ENCODE results near the gene ABHD16A.

The ABHD16A gene

DNA sequence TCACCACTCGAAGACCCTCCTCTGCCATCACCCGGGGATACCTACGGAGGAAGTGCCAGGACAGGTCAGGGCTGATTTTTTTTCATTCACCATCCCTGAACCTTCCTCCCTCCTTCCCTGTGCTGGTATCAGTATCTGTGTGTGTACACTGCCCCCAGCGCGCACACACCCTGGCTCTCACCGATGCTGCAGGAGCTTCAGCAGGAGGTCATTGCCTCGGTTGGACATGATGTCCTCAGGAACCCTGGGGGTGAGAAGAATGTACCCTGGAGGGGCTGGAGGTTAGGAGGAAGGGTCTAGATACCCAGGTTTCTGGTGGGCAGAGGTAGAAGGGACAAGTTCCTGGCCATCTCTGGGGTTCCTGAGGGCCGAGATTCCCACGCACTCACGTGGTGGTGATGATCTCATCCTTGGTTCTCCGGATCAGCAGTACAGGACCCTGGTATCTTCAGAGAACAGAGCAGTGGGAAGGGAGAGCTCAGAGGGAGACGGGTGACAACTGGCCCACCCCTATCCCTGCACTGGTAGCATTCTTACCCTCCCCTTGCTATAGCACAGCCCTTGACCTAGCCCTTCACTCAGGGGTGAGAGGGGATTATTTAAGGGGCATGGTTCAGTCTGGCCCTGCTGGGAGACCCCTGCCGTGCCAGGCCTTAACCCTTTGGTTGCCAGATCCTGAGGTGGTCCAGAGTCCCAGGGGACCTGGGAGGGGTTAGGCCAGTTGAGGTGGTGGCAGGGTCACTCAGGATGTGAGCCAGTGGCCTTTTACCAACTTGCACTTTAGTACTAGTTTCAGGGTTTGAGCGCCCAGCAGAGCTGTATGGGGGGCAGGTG lies 15.0 kb downstream of the ABHD16A start:
- DNase-seq = no peak

DNA sequence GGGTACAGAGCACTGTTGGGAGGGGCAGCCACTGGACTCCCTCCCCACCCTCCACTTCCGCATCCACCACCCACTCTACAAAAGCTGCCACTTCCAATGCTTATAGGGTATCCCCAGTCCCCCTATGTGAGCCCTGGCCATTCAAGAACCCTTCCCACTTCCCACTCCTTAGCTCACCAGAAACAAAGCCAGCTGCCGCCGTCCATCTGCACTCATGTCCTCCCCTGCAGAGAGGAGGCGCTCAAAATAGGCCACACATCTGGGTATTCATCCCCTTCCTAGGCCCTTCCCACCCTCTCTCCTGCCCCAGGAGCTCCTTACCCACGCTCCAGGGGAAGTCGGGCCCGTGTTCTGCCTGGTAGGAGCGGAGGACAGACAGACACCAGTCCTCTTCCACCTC lies 15.8 kb downstream of the ABHD16A start:
- no peak for DNase-seq

DNA sequence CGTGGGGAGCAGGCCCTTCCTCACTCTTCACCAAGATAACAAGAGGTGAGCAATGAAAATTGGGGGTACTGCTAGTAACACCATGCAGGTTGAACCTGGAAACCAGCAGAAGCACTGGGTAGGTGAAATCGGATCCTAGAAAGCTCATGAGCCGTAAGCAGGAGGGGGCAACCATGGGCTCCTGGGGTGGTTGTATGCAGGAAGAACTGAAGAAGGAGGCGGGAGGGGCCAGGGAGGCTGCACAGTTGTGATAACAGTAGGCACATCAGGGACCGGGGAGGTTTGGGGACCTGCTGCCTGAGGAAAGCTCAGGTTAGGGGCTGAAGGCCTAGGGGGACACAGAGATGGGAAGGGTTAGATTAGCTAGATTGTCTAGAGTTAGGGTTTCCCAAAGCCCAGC lies 16.6 kb downstream of the ABHD16A start:
- no peak for DNase-seq

DNA sequence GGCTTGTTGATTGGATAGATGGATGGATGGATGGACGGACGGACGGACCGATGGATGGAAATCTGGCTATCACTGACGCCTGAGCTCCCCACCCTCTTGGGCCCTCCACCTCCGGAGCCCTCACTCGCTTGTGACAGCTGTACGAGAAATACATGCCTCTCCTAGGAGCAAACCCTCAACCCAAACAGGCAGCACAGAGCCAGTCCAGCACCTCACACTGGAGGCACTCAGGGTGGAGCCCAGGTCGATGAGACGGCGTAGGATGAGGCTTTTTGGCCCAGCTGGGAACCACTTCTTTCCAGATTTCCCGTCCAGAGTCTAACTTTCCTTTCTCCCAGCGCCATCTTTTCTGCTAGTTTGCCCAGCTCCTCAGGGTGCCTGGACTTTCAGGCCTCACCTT lies 19.5 kb downstream of the ABHD16A start:
- no peak for DNase-seq

DNA sequence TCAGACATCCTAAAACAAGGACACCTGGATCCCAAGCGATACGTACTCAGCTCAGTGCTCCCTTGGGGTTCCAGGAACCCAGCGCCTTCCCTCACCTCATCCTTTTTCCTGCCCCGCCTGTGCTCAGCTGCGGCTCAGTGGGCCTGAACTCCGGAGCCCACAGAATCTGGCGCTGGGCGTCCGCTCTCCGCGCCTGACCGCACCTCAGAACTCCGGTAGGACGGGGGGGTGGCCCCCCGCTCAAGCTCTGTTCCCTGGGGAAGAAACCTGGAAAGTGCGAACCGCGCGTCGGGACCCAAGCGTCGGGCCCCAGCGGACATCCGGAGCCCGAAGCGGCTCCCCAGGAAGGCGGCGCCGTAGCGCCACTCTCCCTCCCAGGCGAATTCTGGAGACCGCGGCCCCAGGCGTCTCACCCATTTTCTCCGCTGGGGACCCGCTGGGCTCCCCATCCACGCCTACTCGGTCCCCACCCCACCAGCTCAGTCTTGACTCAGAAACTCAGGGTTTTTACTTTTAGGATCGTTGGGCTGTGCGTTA lies 21.9 kb downstream of the ABHD16A start:
- peak; percentile 56 for DNase-seq

DNA sequence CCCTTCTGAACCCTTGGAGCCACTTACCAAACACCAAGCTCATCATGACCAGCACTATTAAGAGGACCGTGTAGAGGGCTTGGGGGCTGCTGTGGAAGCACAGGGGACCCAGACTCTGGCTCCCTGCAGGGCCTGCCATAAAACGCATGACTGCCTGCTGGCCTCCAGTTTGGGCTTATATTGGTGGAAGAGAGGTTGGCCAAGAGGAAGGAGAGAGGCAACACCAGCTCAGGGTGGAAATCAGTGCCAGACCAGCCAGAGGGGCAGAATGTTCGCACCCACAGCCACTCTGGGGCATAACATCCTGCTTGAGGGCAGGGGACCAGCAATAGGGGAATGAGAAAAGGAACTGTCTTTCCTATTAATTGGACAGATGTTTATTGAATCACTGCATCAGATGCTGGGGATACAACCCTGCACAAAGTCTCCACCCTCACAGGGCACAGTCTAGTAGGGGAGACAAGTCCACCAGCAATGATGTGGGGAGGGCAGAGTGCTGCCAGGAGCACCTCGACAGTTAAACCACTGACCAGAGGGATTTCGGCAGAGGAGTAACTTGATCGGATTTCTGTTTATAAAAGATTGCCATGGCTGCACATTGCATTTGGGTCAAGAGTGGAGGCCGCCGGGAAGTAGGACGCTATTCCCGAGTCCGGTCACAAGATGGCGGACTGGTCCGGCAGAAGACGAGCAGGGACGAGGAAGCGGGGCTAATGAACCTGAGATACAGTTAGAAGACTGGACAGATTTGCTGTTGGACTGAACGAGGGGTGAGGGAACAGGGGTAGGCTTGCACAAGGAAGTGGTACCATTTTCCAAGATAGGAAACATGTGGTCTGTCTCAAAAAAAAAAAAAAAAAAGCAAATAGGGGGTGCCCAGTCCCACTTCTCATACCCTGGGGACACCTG lies 22.6 kb downstream of the ABHD16A start, which contains the start of gene LY6G5C:
LY6G5C (minus strand) TSS at position 842 of the 909 bp plus-strand sequence; CDS start at position 148, 694 bp downstream.
- peak; percentile 76 for DNase-seq

DNA sequence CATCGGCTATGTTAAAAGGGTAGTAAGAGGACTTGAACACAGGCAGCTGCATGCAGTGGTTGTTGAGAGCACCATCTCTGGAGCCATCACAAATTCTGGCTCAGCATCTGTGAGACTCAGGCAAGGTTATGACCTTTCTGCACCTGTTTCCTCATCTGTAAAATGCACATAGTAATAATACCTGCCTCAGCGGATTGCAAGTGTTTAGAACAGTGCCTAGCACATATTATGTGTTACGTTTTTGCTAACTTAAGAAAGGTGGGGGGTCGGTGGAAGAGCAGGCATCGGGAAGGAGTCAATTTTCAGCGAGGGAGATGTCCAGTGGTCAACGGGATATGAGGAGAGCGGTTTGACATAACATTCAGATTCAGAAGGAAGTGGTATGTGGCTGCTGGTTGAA lies 25.2 kb downstream of the ABHD16A start:
- no peak for DNase-seq

DNA sequence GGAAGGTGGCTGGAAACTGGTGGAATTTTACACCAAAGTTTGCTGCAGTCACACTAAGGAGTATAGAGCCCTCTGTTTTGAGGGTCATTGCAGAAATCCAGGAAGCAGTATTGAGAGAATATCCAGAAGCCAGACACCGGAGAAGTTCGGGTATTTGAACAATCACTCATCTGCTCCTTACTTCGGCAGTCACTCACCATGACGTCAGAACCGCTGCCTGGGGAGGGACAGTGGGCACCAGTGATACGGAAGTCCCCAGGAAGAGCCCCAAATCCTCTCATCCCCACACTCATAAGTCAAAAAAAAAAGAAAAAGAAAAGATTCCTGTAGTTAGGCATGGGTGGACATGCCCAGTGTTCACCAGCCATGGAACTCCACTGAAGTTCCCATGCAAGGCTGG lies 26.2 kb downstream of the ABHD16A start:
- no peak for DNase-seq

DNA sequence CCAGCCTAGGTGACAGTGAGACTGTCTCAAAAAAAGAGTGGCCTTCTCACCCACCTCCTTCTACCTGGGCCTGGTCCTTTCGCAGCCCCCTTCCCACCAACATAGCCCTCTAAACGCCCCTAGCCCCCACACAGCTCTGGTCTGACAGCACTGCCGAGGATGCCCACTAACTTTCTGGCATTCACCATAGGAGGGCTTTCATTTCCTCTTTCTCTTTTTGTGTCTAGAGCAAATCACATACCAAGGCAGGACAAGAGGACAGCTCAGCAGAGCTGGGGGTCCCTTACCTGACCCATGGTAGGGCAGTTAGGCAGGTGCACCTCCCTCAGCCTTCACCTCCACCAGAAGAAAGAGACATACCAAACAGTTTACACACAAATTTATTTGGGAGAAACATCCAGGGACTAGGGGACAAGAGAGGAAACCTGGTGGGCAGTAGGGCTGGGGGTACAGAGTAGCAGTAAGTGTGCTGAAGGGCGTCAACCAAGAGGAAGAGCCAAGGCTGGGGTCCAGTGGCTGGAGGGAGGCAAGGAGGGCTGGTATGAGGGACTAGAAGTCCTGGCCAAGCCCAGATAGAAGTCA lies 26.7 kb downstream of the ABHD16A start:
- no peak for DNase-seq

DNA sequence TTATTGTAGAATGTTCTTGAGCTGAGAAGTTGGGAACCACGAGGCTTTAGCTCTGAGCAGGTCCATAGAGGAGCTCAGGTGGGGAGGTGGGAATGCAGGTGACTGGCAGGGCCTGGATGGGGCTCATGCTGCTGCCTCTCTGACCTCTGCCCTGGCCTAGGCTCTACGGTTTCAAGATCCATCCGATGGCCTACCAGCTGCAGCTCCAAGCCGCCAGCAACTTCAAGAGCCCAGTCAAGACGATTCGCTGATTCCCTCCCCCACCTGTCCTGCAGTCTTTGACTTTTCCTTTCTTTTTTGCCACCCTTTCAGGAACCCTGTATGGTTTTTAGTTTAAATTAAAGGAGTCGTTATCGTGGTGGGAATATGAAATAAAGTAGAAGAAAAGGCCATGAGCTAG lies 33.4 kb downstream of the ABHD16A start, which contains the start of gene LY6G5B:
LY6G5B (plus strand) TSS at position 301 of the 400 bp plus-strand sequence. CDS start 975 bp downstream, outside the sequence.
- DNase-seq = no peak

DNA sequence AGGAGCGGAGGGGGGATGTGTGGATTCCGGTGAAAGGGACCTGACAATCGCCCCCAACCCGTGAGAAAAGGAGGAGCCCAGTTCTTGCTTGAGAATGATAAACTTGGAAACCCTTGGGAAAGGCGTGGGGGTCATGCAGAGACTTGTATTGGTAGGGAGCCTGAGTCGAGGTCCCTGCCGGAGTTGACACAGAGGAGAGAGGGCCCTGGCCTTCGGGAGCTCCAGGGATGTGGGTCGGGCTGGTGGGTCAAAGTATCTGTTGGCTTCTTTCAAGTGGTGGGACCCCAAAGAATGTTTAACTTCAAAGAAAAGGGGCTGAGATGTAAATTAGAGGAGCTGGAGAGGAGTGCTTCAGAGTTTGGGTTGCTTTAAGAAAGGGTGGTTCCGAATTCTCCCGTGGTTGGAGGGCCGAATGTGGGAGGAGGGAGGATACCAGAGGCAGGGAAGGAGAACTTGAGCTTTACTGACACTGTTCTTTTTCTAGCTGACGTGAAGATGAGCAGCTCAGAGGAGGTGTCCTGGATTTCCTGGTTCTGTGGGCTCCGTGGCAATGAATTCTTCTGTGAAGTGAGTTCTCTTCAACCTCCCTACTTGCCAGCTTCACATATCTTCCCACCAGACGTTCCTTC lies 36.7 kb downstream of the ABHD16A start:
- no peak for DNase-seq

DNA sequence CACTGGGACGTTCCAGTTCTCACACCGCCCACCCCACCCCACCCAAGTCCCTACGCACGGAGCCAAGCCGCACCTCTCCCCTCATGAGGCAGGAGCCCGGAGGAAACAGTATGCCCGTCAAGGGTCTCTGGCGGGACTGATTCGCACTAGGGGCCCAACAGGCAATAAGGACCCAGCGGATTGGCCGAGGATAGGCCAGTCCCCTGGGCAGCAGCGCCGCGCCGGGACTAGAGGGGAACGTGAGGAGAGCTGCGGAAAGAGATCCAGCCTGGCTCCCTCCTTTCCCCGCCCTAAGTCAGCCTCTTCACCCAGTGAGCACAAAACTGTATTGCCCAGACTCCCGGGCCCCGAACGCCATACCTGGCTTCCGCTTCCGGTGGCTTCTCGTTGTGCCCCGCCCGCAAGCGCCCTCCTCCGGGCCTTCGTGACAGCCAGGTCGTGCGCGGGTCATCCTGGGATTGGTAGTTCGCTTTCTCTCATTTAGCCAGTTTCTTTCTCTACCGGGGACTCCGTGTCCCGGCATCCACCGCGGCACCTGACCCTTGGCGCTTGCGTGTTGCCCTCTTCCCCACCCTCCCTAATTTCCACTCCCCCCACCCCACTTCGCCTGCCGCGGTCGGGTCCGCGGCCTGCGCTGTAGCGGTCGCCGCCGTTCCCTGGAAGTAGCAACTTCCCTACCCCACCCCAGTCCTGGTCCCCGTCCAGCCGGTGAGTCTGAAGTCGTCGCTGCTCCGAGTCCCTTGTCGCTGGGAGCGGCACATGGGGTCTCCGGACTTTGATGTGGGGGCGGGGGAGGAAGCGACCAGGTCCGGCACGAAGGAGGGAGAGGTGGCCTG lies 37.4 kb downstream of the ABHD16A start, which contains the start of gene CSNK2B:
CSNK2B (plus strand) TSS at position 580 of the 836 bp plus-strand sequence. CDS start 752 bp downstream, outside the sequence.
- peak; percentile 94 for DNase-seq

DNA sequence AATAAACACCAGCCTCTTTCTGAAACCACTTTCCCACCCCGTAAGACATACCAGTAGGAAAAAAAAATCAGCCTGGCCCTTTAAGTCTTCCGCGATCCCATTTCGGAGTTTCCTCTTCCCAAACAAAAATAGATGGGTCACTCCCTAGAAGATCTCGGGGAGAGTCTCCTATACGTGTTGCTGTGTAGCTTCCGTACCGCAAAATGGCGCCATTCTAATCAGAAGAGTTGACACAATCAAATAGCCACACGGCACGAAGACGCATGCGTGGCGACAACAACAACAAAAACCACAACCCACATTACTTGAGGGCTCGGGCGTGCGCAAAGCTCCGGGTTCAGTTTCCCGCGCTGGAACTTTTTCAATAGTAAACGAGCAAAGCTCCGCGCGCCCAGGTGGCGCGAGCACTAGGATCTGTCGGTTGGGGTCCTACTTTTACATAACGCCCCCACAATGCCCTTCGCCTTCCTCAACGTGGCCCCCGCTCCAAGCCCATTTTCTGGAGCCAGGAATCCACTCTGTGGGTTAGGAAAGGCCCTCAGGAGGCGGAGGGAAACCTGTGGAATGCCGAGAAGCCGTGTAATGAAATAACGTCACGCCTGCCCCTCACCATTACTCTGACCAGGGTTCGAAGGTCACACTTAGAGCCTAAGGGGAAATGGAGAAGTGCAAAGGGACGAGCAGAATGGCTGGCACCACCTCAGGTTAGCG lies 38.2 kb downstream of the ABHD16A start, which contains the start of gene GPANK1:
GPANK1 (minus strand) TSS at position 208 of the 711 bp plus-strand sequence. CDS start 519 bp downstream, outside the sequence.
- DNase-seq = peak; percentile 86

DNA sequence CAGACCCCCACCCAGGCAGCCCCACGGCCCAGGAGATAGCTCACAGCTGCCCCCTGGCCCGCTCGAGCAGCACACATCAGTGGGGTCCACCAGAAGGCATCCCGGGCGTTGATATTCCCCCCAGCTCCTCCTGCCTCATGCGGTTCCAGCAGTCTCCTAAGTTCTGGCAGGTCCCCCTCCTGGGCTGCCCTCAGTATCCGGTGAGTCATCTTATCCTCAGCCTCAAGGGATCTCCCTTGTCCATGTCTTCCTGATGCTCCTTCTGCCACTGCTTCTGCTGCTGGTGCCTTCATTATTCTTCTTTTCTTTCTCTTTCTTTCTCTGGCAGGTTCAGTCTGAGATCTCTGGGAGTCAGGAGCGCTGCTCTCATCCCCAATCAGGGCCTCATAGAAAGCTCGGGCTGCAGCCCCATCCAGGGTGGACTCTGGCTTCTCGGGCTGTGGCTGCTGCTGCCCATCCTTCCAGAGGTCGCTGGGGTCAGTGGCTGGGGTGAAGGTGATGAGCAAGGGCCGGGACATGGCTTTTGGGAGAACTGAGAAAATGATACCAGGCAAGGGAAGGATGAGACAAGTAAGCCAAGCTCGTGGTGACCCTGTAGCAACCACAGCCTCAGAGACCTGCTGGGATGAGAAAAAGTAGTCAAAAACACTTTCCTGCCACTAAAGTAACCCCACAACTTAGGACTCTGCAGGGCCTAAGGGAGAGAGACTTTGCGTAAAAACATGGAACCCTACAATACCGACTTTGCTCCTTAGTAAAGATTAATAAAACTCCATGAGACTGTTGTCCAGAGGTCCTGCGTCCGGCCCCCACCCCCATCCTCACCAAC lies 38.9 kb downstream of the ABHD16A start:
- no peak for DNase-seq

DNA sequence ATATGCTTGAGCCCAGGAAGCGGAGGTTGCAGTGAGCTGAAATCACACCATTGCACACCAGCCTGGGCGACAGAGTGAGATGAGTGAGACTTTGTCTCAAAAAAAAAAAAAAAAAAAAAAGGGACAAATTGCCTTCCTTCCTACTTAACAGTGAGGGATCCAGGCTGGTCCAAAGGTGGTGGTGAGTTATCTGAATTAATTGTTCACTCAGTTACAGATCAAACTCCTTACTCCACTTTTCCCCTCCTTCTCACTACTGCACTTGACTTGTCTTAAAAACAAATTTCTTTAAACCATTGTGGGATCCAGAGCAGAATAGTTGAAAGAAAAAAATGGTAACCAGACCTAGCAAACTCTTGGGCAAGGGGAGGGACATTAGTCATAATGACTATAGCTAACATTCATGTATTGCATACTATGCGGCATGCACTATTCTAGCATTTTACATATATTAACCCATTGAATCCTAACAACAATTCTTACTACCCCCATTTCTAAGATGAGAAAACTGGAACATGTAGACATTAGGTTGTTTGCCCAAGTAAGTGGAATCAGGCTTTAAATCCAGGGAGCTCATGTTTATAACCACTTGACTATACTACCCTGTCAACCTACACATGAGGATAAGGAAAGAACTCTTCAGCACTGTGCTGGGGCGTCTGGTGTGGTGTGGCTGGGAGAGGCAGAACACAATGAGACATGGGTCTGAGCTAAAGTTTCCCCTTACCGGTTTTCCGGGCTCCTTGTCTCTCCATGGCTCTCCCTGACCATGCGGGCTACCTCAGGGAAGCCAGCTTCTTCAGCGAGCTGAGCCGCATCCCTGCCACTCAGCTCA lies 39.8 kb downstream of the ABHD16A start:
- DNase-seq = no peak

DNA sequence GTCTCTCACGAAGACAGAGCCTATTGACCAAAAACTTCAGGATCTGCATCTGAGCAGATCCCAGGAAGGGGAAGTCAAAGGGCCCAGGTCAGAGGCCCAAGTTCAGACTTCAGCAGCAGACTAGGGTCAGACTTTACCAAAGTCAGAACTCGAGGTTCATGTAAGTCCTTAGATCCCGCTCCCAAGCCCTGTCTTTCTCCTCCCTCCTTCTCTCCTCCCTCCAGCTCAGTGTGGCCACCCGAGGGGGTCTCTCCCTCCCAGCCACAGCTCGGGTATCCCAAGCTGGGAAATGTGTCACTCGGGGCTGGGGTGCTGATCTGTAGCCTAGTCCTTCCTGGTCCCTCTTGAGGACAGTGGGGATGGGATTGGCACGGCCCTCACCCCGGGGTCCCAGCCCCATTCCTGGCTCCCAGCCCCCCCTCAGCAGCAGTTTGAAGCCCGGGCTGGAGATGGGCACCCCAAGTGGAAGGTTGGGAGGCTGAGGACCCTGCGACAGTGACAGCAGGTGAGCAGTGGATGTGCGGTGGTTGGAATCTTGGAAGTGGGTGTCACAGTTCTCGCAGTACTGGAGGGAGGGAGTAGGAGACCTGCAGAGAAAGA lies 40.9 kb downstream of the ABHD16A start:
- no peak for DNase-seq

DNA sequence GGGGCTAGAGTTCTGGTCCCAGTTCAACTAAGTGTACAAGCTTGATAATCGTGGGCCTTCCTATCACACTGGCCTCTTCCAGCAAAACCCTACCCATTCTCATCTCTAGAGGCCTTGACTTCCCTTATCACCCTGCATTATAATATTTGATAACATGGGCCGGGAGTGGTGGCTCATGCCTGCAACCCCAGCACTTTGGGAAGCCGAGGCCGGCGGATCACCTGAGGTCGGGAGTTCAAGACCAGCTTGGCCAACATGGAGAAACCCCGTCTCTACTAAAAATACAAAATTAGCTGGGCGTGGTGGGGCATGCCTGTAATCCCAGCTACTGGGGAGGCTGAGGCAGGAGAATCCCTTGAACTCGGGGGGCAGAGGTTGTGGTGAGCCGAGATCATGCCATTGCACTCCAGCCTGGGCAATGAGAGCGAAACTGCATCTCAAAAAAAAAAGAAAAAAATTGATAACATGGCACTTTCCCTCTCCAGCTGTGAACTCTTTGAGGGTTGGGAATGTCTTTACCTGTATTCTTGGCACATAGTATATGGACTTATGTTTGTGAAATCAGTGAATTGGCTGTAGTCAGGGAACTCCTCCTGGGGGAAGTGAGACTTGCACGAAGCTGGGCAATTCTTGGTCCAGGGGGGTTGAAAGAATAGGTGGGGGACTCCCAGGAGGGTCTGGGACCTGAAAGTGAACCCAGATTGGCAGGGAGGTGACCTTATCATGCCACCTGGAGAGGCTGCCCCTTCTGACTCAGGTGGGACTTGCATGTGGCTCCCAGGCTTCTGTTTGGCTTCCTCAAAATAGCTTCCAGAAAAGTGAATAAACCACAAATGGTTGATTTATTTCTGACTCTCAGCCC lies 41.6 kb downstream of the ABHD16A start:
- no peak for DNase-seq

Measured in kidney glomerular epithelial cell (primary cell).